Smooth muscle cell of the umbilical artery (primary cell): Measurements from ENCODE around the gene INSIG2. TPM values are rescaled to one million over a fixed set of nuclear protein-coding genes. Genes with fewer than 3 reads are reported as not detected.

Experiments
- total RNA-seq: library from RNA; depleted of rRNA; stranded (reverse); fragments of >200 nt; gene quantifications from 2 replicates; pipeline ENCODE4 v1.2.3, GENCODE V29; 2014

Gene INSIG2
- 25.8 and 33.0 TPM in 2 replicates for total RNA-seq

DNA sequence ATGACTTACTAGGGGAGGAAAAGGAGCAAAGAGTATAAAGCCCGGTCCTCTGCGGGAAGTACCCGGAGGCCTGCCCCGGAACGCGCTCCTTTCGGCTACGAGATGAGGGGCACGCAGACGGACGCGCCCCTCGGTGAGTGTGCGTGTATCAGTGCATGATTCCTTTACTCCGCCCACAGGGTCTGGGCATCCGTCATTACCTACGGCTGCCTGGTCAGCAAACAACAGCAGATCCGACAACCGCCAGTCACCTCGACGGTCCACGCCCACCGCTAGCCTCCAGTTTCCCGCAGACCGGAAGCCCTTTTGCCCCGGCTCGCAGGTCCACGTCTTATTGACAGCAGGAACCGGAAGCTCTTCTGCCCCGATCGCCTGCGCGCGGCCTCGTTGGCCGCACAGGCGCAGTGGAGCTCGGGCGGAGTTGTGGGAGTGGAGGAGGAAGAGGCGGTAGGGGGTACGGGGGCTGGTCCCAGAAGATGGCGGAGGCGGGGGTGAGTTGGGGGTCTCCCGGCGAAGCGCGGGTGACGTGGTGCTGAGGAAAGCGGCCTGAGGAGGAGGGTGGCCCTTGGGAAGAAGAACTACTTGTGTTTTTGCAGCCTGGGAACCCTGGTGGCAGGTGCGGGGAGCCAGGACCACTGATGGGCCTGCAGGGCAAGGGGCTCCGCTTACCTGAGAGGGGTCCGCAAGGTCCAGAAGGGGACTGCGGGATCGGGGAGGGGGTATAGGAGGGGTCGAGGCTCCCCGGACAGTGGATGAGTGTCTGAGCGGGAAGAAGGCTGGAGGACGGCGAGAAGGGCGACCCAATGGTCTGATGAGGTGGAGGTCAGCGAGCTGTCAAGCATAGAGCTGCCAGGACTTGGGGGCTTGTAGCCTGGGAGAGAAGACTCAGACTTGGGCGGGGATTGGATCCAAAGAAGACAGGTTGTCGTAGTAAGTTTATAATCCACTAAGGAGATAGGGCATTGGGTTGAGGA lies at the start of gene INSIG2:
INSIG2 (plus strand) TSS at position 421 of the 974 bp plus-strand sequence. CDS start 8,086 bp downstream, outside the sequence.

Other genes starting within 250 kb of the INSIG2 start
- gene CCDC93, start 74.4 kb upstream of the INSIG2 start, total RNA-seq: 39.5 and 44.7 TPM in 2 replicates